Activated naive CD4-positive, alpha-beta T cell (primary cell): Measurements from ENCODE around the gene RGL1.

ENCODE experiments used
- DNase-seq, 4 experiments: peaks; one replicate each; lab custom pipeline; 2025; lab: John Stamatoyannopoulos, UW

The RGL1 gene

DNA sequence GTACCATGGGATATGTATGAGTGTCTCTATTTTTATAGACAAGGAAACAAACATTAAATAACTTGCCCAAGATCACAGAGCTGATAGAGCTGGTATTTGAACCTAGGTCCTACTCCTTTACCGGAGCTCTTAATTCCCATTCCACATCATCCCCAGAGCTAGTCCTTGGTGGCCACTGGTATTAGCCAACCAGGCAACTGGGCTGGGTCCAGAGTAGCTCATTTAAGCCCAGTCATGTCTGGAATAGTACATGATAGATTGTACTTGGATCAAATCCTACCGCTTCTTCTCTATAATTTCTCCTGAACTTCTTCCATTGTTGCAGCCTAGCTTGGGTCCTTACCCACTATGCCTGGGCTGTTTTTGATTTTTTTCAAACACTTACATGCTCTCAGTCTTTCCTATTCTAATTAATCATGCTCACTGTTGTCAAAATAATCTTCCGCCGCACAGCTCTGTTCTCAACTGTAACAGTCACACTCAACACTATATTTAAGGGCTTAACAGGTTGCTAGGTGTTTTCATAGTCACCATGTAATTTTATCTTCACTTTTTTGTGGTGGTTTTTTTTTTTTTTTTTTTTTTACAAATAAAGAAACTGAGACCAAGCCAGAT is 152.4 kb downstream of the RGL1 start:
- no peak for DNase-seq

DNA sequence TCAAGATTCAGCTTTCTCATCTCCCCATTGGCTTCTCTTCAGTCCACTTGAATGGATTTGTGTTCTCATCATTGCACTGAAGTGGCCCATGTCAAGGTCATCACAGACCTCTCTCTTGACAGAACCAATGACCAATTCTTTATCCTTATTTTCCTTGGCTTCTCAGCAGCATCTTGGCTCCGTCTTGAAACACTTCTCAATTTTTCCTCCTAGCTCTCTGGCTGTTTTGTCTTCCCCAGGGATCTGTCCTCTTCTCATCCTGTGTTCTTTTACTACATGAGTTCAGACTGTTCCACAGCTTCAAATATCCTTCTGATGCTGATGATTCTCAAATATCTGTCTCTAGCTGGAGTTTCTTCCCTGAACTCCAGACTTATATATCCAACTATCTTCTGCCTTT is 154.0 kb downstream of the RGL1 start:
- DNase-seq = no peak

DNA sequence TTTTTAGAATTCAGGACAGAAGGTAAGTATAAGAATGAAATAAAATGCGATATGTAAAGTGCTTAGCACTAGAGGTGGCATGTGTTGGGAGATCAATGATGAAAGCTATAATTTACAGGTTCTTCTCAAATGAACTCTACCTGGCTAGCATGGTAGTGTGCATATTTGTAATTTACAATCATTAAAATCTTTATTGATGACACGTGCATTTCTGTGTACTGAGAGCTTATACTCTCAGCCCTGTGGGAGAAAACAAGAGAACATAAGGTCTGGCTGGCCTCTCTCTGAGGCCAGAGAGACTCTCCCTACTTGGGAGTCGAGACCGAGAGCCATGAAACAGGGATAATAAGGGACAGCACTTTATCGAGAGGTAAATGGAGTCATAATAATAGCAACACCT is 156.2 kb downstream of the RGL1 start:
- DNase-seq = no peak

DNA sequence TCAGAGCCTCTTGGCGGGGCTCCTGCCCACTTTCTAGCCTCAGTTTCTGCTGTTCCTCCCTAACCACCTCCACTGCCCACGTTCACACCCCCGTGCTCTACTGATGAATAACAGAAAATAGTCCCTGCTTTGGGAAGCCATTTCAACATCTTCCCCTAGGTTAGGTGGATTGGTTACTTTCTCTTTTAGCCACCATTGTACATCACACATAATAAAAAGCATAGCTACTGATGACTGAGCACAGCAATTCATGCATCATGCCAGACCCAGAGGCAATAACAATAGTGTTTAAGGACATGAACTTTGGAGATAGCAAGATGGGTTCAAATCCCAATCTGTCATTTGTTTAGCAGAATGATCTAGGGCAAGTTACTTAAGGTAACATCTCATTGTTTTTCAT is 158.0 kb downstream of the RGL1 start:
- no peak for DNase-seq

DNA sequence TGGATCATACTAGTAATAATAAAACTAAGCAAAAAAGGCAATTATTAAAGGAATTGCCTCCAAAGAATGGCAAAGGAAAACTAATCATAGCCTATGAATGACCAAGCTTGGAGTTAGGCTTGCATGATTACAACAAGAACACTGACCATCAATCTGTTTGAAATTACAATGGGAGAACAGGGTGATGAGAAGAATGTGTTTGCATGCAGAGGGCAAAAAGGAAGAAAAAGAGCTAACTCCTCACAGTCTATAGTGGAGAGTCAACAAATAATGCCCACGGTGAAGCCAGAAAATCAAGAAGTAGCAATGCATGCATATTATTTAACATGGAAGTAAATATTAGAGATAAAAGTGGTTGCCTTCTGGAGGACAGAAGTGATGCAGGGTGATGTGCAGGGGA is 160.8 kb downstream of the RGL1 start:
- DNase-seq = no peak

DNA sequence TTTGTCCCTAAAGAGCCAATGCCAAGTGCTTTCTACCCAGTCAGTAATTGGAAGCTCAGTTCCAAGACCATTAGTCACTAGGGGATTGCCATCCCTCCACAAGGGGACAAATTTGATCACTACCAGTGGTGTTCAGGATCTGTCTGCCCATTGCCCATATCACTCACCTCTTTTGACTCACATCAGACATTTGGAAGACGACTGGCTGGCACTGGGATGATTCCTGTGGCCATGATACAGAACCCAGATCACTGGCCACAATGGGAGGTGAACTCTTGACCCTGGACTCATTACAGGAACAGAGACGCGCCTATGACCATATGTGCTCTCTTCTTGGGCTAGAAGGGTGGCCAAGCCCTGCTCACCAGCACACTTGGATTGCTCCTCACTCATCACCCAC is 161.6 kb downstream of the RGL1 start:
- DNase-seq = no peak

DNA sequence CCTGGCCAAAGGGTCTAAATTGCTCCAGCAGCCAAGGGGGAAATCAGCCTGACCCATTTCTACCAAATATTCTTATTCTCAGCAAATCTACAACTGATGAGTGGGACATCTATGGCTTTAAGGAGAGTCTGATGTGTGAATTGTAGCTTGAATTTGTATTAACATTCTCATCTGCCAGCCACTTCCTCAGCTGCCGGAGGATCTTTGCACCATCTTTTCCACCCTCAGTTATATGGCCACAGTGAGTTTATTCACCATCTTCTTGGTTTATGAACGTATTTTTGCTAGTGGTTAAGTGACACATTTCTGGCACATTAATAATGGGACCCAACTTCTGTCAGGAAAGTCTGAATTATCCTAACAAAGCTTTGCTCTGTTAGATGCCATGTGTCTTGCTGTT is 163.0 kb downstream of the RGL1 start:
- DNase-seq = no peak

DNA sequence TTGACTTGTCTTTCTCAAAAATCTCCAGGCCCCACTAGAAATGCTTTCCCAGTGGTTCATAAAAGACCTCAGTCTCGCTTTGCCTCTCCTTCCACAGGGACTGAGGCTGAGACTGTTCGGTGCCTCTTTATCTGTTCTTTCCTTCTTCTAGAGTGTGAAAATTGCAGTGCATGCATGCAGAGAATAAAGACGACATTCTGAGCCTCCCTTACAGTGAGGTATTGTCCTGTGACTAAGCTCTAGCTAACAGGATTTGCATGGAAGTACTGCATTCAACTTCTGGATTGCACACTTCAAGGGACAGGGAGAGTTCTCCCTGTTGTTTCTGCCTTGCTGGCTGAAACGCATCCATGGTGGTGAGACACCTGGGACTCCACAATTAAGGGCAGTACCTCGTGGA is 163.5 kb downstream of the RGL1 start:
- no peak for DNase-seq

DNA sequence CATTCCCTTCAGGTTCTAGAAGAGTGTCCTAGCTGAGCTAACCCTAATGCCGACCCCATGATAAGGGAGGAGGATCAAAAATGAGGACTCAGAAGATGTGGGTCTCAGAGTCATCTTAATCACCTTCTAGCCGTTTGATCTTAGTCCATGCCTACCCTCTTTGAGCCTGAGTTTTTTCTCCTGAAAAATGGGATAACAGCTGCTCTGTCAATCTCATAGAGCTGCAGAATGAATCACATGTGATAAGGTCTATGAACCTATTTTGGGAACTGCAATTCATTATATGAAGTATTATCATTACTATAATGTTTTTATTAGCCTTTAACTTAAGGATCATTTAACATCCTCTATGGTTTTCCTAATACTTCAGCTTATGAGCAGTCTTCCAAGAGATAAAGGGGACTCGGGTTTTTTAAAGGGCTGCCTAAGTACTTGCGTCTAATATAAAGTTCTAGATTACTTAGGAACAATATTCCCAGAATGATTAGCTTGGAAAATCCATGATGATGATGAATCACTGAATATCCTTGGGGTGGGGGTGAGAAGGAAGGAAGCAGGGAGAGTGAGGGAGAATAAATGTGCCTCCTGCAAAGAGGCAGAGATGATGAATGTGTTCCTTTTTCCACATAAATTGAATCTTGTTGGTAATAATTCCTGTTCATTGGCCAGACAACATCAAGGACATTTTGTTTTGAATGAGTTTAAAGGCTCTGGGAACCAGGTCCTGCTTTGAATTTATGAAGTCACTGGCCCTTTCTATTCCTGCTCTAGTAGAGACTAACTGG is 165.8 kb downstream of the RGL1 start:
- no peak for DNase-seq

DNA sequence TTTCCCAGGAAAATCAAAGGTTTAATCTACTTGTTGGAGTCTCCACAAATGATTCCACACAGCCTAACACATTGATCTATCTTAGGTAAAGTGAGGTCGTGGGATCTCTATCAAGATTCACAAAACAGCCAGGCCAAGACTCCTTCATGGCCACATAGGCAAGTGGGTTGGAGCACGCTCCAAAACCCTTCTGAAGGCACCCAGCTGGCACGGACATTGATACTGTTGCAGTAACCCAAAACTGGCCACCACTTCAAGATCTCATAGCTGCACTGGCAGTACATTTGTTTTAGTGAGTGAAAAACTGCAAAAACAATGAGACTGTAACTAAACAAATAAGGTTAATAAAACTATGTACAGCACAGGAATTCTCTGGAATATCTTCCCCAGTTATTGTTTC is 170.7 kb downstream of the RGL1 start:
- DNase-seq = no peak

DNA sequence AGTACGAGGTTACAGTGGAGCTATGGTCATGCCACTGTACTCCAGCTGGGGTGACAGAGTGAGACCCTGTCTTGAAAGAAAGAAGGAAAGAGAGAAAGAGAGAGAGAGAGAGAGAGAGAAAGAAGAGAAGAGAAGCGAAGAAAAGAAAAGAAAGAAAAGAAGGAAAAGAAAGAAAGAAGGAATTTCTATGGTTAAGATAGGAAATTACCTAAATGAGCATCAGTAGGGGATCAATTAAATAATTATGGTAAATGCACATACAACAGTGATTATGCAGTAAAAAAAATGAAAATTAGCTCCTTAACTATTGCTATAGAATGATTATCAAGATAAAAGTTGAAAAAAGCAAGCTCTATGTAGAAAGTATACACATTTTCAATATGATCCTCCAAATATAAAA is 172.8 kb downstream of the RGL1 start:
- DNase-seq = no peak
